GM12874 (cell line): ENCODE measurements around the gene INTS7.

Experiments used
- TF ChIP-seq, protein P1 (sequence below): IDR thresholded peaks from 2 replicates; pipeline ENCODE4 v1.5.1; 2011; ENCODE audit warnings: low read depth, mild to moderate bottlenecking, control low read depth, low read length, moderate library complexity; ENCODE audit not compliant: insufficient read depth

Gene INTS7

DNA sequence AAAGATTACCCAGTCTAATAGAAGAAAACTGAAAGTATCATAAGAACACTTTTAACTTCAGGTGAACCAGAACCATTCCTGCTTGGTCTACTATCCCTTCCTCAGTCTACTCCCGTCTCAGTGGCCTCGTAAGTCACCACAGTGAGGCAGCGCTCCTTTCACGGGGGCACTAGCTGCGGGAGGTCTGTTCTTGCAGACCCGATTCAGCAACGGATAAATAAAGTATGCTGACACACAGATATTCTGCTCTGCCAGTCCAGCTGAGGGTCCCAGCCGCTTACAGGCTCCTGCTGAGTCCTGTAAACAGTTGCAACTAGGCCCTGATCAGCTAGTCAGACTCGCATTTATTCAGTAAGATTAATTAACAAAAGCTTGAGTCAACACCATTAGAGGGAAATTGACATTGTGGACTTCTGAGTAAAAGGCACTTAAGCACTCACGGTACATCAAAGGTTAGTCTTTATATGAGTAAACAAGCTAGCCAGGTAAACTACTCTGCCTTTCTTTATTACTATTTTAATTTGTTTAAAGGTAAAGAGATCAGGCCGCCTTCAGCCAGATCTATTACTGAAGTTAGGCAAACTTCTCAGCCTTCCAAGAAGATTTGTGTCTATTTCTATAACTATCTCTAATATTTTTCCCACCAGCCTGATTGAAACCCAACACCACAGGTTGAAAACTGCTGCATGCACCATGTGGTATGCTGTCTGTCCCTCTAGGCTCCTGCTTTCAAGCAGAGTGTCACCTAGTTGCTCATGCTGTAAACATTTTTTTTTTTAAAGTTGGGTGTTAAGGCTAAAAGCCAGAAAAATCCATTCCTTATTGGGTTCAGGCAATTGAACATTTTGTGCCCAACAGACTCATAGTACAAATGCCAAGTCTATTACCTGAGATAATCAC is 87.7 kb downstream of the INTS7 start:
- TF ChIP-seq, protein P1, sequence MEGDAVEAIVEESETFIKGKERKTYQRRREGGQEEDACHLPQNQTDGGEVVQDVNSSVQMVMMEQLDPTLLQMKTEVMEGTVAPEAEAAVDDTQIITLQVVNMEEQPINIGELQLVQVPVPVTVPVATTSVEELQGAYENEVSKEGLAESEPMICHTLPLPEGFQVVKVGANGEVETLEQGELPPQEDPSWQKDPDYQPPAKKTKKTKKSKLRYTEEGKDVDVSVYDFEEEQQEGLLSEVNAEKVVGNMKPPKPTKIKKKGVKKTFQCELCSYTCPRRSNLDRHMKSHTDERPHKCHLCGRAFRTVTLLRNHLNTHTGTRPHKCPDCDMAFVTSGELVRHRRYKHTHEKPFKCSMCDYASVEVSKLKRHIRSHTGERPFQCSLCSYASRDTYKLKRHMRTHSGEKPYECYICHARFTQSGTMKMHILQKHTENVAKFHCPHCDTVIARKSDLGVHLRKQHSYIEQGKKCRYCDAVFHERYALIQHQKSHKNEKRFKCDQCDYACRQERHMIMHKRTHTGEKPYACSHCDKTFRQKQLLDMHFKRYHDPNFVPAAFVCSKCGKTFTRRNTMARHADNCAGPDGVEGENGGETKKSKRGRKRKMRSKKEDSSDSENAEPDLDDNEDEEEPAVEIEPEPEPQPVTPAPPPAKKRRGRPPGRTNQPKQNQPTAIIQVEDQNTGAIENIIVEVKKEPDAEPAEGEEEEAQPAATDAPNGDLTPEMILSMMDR: no peak

DNA sequence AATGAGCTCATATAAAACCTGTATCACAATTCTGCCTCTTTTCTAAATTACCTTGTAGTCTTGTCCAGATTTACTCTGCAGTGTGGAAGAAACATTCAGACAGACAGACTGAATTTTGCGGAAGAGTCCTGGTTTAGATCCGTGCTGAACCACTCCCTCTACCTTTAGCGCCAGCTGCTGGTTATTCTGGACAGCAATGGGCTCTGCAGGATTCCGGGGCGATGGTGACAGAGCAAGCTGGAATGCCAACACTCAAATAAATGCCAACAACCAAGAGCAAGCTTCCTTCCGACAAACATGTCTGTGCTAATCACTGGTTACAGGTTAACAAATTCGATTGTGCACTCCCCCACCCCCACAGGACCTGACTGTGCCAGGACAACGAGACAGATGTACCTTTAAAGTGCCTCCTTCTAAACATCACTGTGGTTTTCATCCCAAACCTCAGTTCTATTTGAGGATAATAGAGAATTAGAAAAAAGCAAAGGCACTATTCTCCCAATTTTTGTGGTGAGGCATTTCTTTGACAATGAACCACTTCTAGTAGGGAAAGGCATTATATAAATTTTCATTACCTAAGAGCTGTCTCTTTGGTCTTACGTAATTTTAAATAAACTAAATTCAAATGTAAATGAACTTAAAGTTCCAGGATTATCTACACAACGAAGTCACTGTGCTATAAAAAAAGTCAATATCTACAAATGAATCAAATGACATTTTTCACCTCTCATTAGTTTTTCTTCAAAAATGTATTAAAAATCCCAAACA is 90.4 kb downstream of the INTS7 start:
- TF ChIP-seq, protein P1: no peak

DNA sequence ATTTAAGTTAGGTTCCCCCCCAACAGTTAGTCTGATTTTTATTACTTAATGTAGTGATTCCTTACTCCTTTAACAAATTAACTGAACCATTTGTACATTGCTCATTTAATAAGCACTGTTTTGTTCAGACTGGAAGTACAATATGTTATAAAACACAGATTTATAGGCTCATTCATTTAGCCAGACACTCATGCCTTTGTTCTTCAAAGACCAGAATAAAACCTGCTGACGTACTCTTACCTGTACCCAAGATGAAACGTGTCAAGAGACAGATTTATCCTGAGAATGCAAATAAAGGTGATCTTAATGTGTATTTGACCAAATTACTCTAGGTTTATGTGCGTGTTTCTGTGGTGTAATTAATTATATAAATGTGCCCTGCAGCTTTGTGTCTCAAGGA is 92.8 kb downstream of the INTS7 start:
- TF ChIP-seq, protein P1: no peak

DNA sequence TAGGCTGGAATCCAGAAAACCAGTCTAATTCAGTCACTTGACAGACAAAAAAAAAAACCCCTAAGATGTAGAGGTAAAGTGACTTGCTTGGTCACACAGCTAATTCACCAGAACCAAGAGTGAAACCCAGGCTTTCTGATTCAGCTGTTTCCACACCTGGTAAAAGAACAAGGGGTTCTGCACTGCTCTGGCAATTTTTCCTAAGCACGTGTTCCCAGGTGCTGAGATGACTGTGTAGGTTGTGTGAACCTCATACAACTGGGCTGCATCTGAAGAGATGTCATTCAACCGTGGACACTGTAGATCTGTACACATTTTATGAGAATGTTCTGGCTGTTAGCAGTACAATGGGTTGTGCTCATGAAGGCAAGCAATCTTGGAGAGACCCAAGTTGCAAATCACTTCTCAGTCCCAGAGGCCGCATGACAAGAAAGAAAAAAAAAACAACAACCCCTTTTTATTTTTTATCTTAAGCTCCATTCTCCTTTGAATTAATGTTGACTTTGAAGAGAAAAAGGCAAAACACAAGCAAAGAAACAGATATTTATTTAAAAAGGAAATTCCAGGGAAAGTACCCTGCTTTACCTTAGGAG is 95.4 kb downstream of the INTS7 start:
- TF ChIP-seq, protein P1: no peak

DNA sequence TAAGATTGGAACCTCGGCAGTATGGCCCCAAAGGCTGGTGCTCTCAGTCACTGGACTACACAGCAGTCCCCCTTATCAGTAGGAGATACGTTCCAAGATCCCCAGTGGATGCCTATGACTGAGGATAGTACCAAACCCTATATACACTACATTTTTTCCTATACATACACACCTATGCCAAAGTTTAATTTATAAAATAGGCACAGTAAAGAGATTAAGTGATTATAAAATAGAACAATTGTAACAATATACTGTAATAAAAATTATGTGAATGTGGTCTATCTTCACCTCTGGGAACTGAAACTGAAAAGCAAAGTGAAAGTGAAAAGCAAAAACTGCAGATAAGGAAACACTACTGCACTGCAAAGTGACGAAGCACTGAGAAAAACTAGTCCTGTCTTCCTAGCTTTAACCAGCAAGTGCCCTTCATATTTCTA is 96.8 kb downstream of the INTS7 start:
- TF ChIP-seq, protein P1: no peak

DNA sequence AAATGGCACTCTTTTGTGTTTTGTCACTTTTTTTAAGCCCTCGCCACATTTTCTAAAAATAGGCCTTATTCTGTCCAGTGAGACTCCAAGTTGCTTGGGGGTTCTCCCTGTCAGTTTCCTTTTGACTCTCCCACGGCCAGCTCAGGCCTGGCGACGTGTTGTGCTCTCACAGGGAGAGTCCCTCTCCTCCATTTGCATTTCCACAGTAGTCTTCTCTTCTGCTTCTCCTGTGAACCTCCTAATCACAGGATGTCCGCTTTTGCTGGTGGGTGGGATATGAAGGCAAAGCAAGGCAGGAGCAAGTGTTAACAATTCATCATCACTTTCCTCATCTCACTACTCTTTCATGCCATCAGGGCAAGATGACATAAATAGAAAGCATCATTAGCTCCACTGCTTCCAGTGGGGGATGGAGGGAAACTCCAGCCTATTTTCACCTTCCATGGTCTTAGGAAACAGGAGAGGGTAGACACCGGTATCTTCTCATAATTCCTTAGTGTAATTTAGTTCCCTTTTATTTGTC is 99.8 kb downstream of the INTS7 start:
- TF ChIP-seq, protein P1: no peak
